Stimulated activated CD4-positive, alpha-beta T cell treated with anti-CD3 and anti-CD28 coated beads, Interleukin-1b, Interleukin-23, amount 100 ng/mL, for 4 hours (primary cell): ENCODE data around the gene LDLRAD3.

ENCODE experiments used
- DNase-seq, 2 donors: peaks; one replicate each; pipeline ENCODE4 v3.0.0-alpha.2; 2020; ENCODE audit warnings: low read depth in 2 of 2

LDLRAD3 gene

DNA sequence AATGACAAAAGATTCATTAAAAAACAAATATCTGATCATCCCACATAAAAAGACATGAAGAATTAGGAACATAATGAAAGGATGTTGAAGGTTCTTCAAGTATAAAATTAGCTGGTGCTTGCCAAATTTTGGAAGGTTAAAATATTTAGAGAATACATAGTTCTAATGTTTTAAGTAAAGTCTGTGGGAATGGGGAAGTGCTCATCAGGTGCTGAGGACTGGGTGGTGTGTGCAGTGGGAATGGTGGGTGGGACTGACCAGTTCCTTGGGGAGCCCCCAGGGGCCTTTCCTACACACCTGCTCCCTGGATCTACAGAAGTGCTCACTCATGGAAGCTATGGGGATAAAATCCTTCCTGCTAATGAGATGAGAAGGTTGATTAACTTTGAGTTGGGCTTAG, 11.8 kb downstream of the LDLRAD3 start:
- no peak for DNase-seq

DNA sequence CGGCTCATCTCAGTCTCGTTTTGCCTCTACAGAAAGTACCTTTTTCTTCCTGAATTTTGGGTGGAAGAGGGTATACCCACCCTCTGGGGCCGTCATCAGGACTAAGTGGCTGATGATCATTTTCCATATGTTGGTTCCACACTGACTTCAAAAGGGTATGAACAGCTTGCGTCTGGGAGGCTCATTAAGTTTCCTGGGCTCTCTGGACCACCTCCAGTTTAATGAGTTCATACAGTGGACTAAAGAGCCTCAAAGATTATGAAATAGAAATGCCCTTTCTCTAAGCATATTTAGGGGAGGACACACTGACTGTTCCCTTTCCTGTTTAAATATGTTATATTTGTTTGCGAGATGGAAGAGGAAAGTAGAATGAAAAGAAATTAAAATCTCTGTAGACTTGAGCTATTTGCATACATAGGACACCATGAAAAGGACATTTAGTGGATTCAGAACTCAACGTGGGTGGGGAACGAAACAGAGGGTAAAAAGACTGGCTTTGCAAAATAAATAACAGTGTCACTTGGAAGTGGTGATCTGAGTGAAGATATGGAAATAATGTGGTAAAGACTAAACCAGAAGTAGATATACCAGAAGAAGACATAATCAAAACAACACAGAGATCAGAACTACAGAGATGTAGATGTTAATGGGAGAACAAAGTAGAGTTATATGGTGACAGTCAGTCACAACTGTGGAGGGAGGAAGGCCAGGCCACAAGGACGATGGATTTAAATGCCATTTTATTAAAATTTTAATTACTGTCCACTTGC, 18.7 kb downstream of the LDLRAD3 start:
- no peak for DNase-seq

DNA sequence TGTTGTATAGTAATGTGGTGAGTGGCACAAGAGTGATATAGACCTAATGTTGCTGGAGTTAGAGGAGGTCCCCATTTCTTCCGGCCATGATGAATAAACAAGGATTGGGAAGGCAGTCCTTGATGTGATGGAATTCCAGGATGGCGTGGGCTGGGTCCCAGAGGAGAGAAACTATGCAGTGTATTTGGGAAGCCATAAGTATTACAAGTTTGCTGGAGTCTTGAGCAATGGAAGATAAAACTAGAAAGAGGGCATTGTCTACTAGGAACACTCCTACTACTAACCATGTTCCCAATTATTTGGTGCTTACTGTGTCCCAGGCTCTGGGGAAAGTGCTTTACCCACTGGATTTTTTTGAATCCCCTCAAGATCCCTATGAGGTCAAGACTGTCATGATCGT, 20.0 kb downstream of the LDLRAD3 start:
- no peak for DNase-seq

DNA sequence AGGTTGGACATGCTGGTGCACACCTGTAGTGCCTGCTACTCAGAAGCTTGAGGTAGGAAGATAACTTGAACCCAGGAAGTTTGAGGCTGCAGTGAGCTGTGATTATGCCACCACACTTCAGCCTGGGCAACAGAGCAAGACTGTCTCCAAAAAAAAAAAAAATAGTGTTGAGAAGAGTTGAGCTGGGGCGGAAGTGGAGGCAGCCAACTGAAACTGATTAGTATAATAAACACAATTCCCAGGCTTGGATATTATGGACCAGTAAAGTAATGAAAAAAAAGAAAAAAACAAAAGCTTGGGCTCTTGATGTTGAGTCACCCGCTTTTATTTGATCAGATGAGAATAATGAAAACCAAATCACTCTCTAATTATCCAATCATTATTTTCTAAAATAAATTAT, 21.0 kb downstream of the LDLRAD3 start:
- no peak for DNase-seq

DNA sequence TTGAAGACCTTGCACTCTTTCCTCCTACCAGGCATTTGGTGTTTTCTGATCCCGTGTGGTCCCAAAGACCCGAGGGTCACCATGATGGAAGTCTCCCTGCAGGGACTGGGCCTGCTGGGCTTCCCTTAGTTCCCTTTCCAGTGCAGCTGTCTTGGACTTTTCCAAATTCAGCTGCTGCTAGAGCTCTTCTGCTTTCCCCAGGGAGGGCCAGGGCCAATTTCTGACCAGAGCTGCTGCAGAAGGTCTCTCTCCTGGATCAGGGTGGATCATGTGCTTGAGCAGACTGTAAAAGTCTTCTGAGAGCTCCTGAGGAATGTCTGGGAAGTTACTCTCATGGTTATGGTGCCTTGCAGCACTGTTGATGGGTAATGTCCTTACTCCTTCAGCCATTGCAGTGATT, 23.2 kb downstream of the LDLRAD3 start:
- DNase-seq, result no peak

DNA sequence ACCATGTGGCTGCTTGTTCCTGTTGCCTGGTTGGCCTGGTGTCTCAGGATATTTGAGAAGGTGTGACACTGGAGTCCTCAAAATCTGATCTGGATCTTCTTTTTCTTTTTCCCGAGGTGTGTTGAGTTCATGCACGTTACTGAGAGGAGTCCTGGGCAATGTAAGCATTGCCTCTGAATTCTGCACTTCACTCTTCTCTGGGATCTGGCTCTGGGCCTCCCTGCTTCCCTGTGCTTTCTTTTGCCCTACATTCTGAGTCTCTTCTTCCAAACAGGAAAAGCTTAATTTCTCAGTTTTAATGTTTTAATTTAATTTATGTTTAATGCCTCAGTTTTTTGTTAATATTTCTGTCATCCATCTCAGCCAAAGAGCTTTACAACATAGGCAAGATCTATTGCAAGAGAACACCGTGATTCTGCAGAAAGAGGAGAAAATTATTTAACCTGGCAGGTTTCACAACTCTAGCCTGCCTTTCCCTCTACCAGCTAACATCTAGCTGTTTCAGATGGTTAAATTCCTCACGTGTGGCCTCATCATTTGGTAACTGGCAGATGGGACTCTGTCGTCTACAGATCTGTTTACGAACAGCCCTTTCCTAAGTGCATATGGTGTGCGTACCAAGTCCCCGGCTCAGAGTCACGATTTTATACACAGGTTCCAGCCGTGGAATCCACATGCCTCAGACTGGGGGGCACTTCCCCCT, 24.7 kb downstream of the LDLRAD3 start:
- no peak for DNase-seq

DNA sequence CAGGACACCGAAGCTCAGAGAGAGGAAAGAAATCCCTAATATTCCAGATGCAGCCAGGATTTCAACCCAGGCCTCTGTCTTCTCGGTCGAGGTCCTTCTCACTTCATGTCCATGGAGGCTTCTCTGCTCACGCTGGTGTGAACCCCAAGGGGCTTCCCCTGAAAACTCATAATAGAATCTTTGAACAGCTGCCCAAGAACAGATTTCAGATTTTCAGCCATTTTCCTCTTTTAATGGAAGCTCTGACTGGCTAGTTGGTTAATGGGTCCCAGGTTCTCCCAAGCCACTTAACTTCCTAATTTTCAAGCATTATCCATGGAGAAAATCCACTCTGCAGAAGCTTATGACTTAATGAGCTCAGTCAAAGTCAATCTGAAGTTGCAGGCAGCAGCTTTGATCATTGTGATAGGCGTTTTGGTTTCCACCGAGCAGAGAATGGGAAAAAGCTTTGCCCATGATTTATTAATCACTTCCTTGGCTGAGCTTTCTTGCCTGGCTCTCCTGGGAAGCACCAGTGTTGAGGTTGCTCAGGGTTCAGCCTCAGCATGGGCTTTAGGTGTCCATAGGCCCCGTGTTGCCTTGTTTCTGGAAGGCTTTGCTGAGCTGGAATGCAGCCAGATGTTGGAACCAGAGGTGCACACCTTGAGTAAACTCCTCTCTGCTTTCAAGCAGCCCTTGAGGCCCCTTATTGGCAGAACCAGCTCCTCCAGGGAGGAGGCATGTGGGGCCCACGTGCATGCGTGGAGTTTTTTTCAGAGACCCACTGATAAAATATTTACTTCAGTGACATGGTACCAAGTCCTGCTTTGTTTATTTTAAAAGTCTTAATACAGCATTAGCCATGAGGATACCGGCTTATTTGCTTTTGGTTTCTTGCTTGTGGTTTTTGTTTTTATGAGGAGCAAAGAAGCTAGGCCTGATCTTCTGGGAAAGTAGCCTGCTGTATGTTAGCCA, 25.5 kb downstream of the LDLRAD3 start:
- DNase-seq, result no peak

DNA sequence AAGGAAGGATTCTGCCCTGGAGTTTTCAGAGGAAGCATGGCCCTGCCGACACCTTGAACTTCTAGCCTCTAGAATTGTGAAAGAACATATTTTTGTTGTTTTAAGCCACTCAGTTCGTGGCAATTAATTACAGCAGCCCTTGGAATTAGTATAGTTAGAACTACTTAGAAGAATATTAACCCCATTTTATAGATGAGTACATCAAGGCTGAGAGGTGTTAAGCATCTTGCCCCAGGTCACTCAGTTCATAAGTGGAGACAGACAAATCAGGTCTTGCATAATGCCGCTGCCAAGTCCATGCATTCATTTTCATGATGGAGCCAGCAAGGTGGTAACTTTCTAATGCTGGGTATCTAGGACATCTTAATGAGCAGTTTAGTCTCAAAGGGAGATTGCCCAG, 26.6 kb downstream of the LDLRAD3 start:
- no peak for DNase-seq

DNA sequence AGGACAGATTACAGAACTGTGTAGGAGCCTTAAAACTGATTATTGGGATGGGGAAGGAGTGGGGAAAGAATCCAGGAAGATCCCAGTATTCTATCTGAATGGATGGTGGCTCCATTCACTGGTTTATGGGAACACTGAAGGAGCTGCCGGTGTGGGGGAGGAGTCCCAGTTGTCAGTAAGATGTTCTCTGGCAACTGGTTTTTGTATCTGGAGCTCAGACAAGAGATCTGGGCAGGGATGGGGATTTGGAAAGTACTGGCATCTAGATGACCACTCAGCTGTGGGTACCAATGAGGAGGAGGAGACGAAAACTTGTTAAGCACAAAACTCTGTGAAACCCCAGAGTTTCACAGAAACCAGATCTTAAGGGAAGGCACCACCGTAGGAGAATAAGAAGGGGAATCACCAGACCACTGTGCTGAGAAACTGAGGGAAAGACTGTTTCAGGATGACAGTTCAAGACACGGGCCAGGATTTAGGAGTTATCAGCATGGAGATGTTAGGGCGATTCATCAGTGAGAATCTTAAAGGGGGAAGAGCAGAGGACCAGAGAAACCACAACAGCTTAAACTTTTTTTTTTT, 28.1 kb downstream of the LDLRAD3 start:
- no peak for DNase-seq

DNA sequence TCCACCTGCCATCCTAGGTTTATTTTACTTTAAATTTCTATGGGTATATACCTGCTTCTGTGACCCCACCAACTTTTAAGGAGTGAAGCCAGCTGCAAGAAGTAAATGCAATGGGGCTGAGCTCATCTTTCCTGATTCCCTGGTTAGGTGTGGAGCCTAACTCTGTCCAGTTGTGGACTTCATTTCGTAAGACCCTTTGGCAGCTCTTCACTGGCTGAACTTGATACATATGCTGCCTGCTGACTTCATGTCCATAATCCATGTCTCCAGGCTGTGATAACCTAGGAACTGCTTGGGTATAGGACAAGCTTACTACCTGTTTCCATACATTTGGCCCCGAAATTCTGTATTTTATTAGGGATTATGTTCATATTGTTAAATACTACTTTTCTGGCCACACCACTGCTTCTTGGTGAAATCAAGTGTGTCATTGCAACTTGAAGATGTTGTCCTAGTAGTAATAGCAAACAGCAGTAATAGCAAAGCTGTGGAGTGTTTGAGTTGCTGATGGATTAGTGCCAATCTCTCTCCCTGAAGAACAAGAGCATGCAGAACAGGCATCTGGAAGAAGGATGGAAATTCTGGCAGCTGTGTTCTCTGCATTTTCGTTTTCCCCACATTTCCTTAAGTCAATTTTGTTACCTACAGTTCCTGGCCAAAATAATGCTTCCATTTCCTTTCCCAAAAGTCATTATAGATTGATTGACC, 31.2 kb downstream of the LDLRAD3 start:
- DNase-seq, result no peak

DNA sequence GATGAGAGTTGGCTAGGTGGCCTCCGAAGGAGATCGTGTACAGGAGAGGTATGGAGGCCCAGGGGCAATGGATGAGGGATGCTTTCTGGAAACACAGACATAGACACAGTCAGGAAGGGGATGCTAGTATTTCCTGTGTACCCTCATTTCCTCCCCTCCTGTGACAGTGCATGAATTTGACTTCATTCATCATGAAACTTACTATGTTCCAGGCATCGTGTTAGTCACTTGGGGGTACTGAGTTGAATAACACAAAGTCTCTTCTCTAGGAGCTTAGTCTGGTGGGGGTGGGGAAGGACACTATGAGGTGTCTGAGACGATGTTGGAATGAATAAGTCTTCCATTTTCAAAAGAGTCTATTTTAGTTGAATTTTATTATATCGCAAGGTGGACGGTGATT, 32.6 kb downstream of the LDLRAD3 start:
- DNase-seq, result no peak

DNA sequence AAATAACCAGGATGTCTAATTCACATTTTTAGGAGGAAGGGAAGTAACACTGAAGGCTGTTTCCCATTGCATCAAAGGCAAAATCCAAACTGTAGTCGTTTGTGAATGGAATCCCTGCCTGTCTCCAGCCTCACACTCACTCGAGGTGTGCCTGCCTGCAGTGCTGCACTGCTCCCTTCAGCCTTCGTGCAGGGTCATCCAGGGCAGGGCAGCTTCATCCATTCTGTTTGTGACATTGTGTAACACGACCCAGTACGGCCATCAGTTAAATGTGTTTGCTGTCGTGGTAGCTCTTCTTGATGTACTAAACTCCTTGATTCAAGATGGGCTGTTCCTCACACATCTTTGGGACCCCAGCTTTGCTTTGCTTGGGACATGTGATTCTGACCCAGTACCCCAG, 34.3 kb downstream of the LDLRAD3 start:
- no peak for DNase-seq

DNA sequence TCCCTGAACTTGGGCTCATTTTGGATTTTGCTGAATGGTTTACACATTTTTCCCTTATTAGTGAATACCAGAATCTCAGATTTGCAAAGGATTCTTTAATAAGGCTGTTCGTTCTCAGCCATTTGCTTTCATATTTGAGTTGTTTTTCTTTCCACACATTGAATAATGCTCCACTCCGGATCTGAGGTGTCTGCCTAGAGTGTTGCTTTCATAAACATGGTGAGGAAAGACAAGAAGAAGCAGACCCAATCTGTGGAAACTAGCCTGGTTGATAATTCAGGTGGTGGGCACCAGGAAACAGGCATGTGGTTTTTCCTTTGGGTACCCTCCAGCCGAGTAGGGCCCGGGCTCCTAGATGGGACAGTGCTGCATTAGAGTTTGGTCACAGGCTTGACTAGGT, 35.0 kb downstream of the LDLRAD3 start:
- no peak for DNase-seq

DNA sequence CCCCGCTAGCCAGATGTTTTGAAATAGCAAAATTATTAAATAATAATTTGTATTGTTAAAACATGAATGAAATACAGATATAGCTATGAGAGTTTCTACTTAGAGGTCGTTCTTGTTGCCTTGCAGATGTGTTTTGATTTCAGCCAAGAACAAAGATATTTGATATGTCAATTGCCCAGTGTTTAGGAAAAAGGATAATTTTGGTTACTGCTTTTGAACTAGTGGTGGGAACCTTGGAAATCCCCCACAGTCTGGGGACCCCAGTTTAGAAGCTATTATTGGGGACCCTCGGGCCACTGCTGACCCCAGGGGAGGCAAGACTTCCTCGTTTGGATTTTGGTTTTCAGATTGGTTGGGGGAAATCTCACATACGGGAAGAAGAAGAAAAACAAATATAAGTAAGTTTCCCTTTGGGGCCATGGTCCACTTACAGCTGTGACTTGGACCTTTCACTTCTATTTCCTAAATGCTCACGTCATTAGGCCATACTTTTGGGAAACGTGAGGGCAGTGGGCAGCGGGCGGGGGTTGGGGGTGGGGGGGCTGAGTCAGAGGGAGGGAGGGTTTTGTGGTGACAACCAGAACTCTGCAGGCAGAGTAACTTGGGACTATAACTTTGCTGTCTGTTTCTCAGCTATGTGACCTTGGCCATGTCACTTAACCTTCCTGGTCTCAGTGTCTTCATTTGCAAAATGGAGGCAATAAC, 37.0 kb downstream of the LDLRAD3 start:
- no peak for DNase-seq

DNA sequence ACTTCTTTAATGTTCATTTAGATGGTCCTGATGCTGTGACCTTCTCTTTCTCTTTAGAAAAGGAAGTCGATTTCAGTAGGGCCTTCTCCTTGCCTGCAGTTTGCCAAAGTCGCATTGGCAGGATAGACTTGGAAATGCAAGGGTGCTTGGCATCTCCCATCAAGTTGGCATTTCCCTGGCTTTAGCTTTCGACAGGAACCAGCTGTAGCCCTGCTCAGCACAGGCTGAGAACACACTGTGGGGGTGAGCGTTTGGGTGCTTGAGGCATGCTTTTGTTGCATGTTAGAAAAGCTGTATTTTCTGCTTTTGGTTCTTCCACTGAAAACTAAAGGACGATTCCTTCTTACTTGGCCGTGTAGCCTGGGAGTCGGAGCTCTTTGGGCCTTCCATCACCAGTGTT, 37.7 kb downstream of the LDLRAD3 start:
- no peak for DNase-seq

DNA sequence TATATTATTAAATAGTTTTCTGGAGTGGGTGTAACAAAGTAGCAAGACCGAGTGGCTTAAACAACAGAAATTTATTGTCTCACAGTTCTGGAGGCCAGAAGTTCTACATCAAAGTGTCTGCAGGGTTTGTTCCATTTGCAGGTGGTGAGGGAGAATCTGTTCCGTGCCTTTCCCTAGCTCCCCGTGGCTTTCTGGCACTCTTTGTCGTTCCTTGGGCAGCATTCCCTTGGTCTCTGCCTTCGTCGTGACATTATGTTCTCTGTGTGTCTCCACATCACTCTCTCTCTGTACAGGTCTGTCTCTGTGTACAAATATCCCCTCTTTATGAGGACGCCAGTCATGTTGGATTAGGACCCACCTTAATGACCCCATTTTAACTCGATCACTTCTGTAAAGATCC, 38.2 kb downstream of the LDLRAD3 start:
- no peak for DNase-seq

DNA sequence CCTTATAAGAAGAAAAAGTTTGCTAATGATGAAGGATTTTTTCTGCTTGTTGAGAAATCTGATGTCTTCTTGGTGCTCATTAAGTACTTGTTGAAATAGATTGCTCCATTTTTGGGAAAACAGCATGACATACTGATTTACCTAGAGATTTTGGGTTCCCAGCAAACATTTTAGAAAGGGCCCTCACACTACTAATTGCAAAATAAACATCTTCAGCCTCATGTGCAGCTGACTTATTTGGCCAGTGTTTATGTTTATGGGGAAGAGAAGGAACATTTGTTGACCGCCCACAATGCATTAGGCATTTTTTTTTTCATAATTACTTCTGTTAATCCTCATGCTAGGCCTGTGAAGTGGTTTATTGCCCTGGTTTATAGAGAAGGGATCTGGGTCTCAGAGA, 40.1 kb downstream of the LDLRAD3 start:
- no peak for DNase-seq

DNA sequence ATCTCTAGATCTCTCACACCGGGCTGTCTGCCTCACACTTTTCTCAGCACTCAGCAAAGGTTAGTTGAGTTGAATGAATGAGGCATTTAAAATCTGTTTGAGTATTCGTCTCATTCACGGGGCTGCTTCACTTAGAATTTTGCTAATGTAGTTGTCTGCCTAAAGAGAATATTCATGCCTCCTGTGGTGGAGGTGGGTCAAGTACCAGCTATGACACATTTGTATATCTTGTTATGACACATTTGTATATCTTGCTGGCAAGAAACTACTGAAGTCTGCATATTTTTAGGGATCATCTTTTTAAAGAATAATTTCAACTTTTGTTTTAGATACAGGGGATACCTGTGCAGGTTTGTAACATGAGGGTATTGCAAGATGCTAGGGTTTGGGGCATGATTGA, 43.1 kb downstream of the LDLRAD3 start:
- DNase-seq, result no peak

DNA sequence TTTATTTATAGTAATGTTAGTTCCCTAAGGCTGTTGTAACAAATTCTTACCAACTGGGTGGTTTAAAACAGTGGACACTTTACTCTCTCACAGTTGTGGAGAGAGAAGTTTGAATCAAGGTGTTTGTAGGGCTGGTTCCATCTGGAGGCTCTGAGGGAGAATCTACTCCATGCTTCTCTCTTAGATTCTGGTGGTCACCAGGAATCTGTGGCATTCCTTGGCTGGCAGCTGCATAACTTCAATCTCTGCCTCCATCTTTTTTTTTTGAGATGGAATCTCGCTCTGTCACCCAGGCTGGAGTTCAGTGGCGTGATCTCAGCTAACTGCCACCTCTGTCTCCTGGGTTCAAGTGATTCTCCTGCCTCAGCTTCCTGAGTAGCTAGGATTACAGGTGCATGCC, 46.3 kb downstream of the LDLRAD3 start:
- DNase-seq, result no peak

DNA sequence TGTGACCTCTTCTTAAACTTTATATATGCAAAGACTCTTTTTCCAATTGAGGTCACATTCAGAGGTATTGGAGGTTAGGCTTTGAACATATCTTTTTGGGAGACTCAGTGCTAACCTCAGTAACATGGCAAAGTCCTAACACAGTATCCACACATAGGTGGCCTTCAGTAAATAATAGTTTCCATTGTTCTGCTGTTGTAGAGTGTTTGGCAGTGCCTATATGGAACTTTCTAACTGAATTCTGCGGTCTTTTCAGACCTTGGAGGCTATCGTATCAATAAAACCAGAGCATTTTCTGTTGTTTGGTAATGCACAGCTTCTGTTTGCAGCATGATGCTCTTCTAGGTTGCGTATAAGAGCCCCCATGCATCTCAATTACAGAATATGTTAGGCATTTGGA, 47.0 kb downstream of the LDLRAD3 start:
- no peak for DNase-seq

DNA sequence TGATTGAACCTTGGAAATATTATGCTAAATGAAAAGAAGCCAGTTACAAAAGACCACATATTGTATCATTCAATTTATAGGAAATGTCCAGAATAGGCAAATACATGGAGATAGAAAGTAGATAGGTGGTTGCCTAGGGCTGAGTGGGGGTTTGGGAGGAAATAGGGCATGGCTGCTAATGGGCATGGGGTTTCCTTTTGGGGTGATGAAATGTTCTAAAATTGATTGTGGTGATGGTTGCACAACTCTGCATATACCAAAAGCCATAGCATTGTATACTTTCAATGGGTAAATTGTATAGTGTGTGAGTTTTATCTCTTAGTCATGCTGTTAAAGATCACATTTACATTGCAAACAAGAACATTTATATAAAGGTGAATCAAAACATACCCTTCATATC, 48.7 kb downstream of the LDLRAD3 start:
- DNase-seq, result no peak
